ENCODE measurements around the gene OXNAD1. TPM values are rescaled to one million over a fixed set of nuclear protein-coding genes. Genes with fewer than 3 reads are reported as not detected.

Gene OXNAD1
- total and polyA plus RNA-seq, 10 of the 15 experiments (the other 5 are each of a cell fraction or from before 2014, with no cell fraction given): 5.6 to 27.8 (median 16.2) TPM

GRCh38 chr3:16247282-16248061 is 17.5 kb upstream of the OXNAD1 start (continued):
- TF ChIP-seq, protein P1, sequence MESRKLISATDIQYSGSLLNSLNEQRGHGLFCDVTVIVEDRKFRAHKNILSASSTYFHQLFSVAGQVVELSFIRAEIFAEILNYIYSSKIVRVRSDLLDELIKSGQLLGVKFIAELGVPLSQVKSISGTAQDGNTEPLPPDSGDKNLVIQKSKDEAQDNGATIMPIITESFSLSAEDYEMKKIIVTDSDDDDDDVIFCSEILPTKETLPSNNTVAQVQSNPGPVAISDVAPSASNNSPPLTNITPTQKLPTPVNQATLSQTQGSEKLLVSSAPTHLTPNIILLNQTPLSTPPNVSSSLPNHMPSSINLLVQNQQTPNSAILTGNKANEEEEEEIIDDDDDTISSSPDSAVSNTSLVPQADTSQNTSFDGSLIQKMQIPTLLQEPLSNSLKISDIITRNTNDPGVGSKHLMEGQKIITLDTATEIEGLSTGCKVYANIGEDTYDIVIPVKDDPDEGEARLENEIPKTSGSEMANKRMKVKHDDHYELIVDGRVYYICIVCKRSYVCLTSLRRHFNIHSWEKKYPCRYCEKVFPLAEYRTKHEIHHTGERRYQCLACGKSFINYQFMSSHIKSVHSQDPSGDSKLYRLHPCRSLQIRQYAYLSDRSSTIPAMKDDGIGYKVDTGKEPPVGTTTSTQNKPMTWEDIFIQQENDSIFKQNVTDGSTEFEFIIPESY (IDR thresholded peaks at IDR 0.05): no peak
- TF ChIP-seq IRF4 (IDR thresholded peaks at IDR 0.05; ENCODE audit: low read depth, low read length): 0 out of 2 replicates have a peak, but pooled peaks have one; percentile 62
- 0 out of 2 replicates have a peak, but pooled peaks have one; percentile 14 for TF ChIP-seq FOXM1 (IDR thresholded peaks at IDR 0.05; ENCODE audit: low read depth, low read length)
- TF ChIP-seq, protein P2, sequence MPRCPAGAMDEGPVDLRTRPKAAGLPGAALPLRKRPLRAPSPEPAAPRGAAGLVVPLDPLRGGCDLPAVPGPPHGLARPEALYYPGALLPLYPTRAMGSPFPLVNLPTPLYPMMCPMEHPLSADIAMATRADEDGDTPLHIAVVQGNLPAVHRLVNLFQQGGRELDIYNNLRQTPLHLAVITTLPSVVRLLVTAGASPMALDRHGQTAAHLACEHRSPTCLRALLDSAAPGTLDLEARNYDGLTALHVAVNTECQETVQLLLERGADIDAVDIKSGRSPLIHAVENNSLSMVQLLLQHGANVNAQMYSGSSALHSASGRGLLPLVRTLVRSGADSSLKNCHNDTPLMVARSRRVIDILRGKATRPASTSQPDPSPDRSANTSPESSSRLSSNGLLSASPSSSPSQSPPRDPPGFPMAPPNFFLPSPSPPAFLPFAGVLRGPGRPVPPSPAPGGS (IDR thresholded peaks at IDR 0.05; ENCODE audit: borderline replicate concordance, insufficient read depth, low read depth, low read length, poor library complexity, severe bottlenecking): no peak
- TF ChIP-seq DPF2 (IDR thresholded peaks at IDR 0.05): peak; percentile 56; the same call in 1 of the 2 replicates
- TF ChIP-seq SMC3 (IDR thresholded peaks at IDR 0.05; ENCODE audit: borderline replicate concordance, low read length): peak; percentile 90
- TF ChIP-seq ZNF24 (IDR thresholded peaks at IDR 0.05): peak; percentile 28; the same call in 1 of the 2 replicates
- TF ChIP-seq TCF12 (IDR thresholded peaks at IDR 0.05; ENCODE audit: low read depth, low read length): peak; percentile 63; the same call in 1 of the 2 replicates
- TF ChIP-seq CREM (IDR thresholded peaks at IDR 0.05; ENCODE audit: low read depth): 0 out of 2 replicates have a peak, but pooled peaks have one; percentile 19
- TF ChIP-seq RFX5 (IDR thresholded peaks at IDR 0.05; ENCODE audit: low read depth, low read length): peak; percentile 15; the same call in 1 of the 2 replicates
- 0 out of 2 replicates have a peak, but pooled peaks have one; percentile 28 for TF ChIP-seq TCF3 (IDR thresholded peaks at IDR 0.05; ENCODE audit: borderline replicate concordance, insufficient read depth, low read depth, low read length)
- TF ChIP-seq ZBTB40 (IDR thresholded peaks at IDR 0.05; ENCODE audit: borderline replicate concordance): no peak
- 0 out of 2 replicates have a peak, but pooled peaks have one; percentile 10 for TF ChIP-seq CREB1 (IDR thresholded peaks at IDR 0.05; ENCODE audit: low read depth)
- TF ChIP-seq PAX5 (IDR thresholded peaks at IDR 0.05; ENCODE audit: borderline replicate concordance, low read depth, low read length): peak; percentile 40; the same call in 1 of the 2 replicates
- TF ChIP-seq, protein P3, sequence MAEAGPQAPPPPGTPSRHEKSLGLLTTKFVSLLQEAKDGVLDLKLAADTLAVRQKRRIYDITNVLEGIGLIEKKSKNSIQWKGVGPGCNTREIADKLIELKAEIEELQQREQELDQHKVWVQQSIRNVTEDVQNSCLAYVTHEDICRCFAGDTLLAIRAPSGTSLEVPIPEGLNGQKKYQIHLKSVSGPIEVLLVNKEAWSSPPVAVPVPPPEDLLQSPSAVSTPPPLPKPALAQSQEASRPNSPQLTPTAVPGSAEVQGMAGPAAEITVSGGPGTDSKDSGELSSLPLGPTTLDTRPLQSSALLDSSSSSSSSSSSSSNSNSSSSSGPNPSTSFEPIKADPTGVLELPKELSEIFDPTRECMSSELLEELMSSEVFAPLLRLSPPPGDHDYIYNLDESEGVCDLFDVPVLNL (IDR thresholded peaks at IDR 0.05; ENCODE audit: low read depth, low read length): no peak
- TF ChIP-seq CBX5 (IDR thresholded peaks at IDR 0.05; ENCODE audit: low read depth): no peak
- peak; percentile 61 to 72 for TF ChIP-seq IKZF2 (IDR thresholded peaks at IDR 0.05)
- peak; percentile 57; the same call in 1 of the 3 replicates for TF ChIP-seq POU2F2 (IDR thresholded peaks at IDR 0.05; ENCODE audit: borderline replicate concordance, low read depth, low read length)
- 0 out of 2 replicates have a peak, but pooled peaks have one; percentile 13 for TF ChIP-seq HDGF (IDR thresholded peaks at IDR 0.05)
- peak; percentile 24 for TF ChIP-seq MEF2B (IDR thresholded peaks at IDR 0.05; ENCODE audit: partially characterized antibody, poor library complexity, severe bottlenecking)
